GM13977 (cell line): ENCODE data around the gene NDUFA3.

Experiments
- DNase-seq: peaks from one replicate; pipeline ENCODE4 v3.0.0; 2012; ENCODE audit warnings: low spot score
- CTCF ChIP-seq: IDR thresholded peaks from 2 replicates; pipeline ENCODE4 v1.5.1; 2012; ENCODE audit warnings: mild to moderate bottlenecking, control low read depth; ENCODE audit not compliant: insufficient read depth; ENCODE audit errors: extremely low read depth, missing control alignments
- in situ Hi-C: fragments of 300-500 bp; cut with MboI; formaldehyde crosslinking; loops from one replicate; pipeline ENCODE4 v1.12.0; 2022; ENCODE audit warnings: low sequenced_read_pairs, low pct_unique_long_range_greater_than_20kb, mixed read lengths, inconsistent platforms; ENCODE audit not compliant: unreplicated experiment

The NDUFA3 gene

GRCh38 chr19:54138489-54139256, 36.0 kb downstream of the NDUFA3 start:
- in situ Hi-C loops, result no loop called here
- DNase-seq, result no peak
- no peak for TF ChIP-seq CTCF

- no peak for TF ChIP-seq CTCF
- DNase-seq, result no peak
- in situ Hi-C loops, result no loop called here
These were observed 38.7 kb downstream of the NDUFA3 start for GRCh38 chr19:54141356-54141755.

GRCh38 chr19:54142166-54142780, 39.6 kb downstream of the NDUFA3 start:
- no peak for DNase-seq
- in situ Hi-C loops, result no loop called here
- TF ChIP-seq CTCF, result no peak

GRCh38 chr19:54145541-54146158, 43.0 kb downstream of the NDUFA3 start:
- in situ Hi-C loops, result no loop called here
- TF ChIP-seq CTCF, result no peak
- DNase-seq, result no peak

- no peak for DNase-seq
- in situ Hi-C loops, result no loop called here
- TF ChIP-seq CTCF, result no peak
These were observed 45.0 kb downstream of the NDUFA3 start for GRCh38 chr19:54147676-54148075.

GRCh38 chr19:54148158-54148557, 45.5 kb downstream of the NDUFA3 start:
- no peak for TF ChIP-seq CTCF
- in situ Hi-C loops, result no loop called here
- no peak for DNase-seq
